Vagina (tissue), 2 donors: Measurements from ENCODE around the gene NR3C2.

Source experiments
- CTCF ChIP-seq, 3 experiments: fragments of 450-650 bp in 2 of 3; fragments of 200-600 bp in 1 of 3; sonication (generic) in 1 of 3; IDR thresholded peaks; one replicate each; pipeline ENCODE4 v1.5.1; 2017 to 2019; ENCODE audit warnings: antibody characterized with exemption in 3 of 3, mild to moderate bottlenecking in 2 of 3, moderate library complexity in 2 of 3
- POLR2A ChIP-seq, 2 donors: fragments of 450-650 bp; IDR thresholded peaks; one replicate each; pipeline ENCODE4 v1.6.1; 2017; ENCODE audit warnings: antibody characterized with exemption in 2 of 2, mild to moderate bottlenecking in 2 of 2, moderate library complexity in 2 of 2
- POLR2AphosphoS5 ChIP-seq, 2 donors: sonication (generic); formaldehyde crosslinking; IDR thresholded peaks; one replicate each; pipeline ENCODE4 v1.9.0; 2017; ENCODE audit warnings: antibody characterized with exemption in 2 of 2, mild to moderate bottlenecking in 2 of 2, low read depth in 1 of 2; ENCODE audit not compliant: insufficient read depth in 1 of 2

DNA sequence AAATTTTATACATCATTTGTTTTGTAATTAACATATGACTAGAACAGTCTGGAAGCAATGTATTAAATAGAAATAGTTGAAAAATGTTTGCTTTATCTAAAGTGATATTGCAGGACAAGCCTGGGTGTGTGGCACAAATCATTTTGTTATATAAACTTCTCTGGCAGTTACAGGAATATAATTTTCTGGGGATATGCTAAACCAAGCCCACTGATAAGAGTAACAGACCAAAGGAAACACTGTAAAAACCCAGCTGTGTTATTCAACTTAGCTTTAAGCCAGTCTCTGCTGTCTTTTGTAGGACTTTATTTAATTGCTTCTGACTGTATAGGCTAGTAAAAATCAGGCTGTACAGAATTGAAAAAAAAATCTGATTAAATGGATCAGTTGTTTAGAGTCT is 156.2 kb downstream of the NR3C2 start:
- TF ChIP-seq CTCF (IDR thresholded peaks at IDR 0.05) = no peak
- TF ChIP-seq POLR2A (IDR thresholded peaks at IDR 0.05) = no peak
- no peak for TF ChIP-seq POLR2AphosphoS5 (IDR thresholded peaks at IDR 0.05; ENCODE audit: insufficient read depth in 1 of 2, low read depth in 1 of 2)
